Measurements from ENCODE around the gene GPC6. TPM values are rescaled to one million over a fixed set of nuclear protein-coding genes. Genes with fewer than 3 reads are reported as not detected.

GPC6 gene
- total RNA-seq, 1 donor from 2014 or later = 8.4 TPM

- no peak overlapping the region for H3K27ac ChIP-seq
- TF ChIP-seq CTCF (IDR thresholded peaks at IDR 0.05) = no peak
- ATAC-seq = peak; percentile 39
These were observed 1096.5 kb downstream of the GPC6 start for GRCh38 chr13:94322925-94323763.

GRCh38 chr13:94323764-94324758, 1097.5 kb downstream of the GPC6 start:
- no peak for TF ChIP-seq CTCF (IDR thresholded peaks at IDR 0.05)
- H3K4me1 ChIP-seq = no peaks in the 10 kb centered on the region
- H3K27me3 ChIP-seq = no peaks in the 10 kb centered on the region
- intact Hi-C loops (cut with DNase I) = no loop called here
- H3K27ac ChIP-seq = peak overlapping the region; percentile 55
- DNase-seq (no peak), ATAC-seq (peak; percentile 33)
- H3K4me3 ChIP-seq = no peak overlapping the region
- no peaks in the 10 kb centered on the region for H3K36me3 ChIP-seq
- H3K9me3 ChIP-seq = no peaks in the 10 kb centered on the region

More at GRCh38 chr13:94322925-94323763, 1096.5 kb downstream of the GPC6 start:
- Histone ChIP-seq H3K4me1 (no peaks in the 10 kb centered on the region), H3K9me3 (no peaks in the 10 kb centered on the region), H3K27me3 (no peaks in the 10 kb centered on the region), H3K4me3 (no peak overlapping the region), H3K36me3 (no peaks in the 10 kb centered on the region)
- intact Hi-C loops (cut with DNase I) = no loop called here
- DNase-seq = no peak

GRCh38 chr13:94324767-94325540, 1098.3 kb downstream of the GPC6 start:
- ATAC-seq = no peak
- no peak for TF ChIP-seq CTCF (IDR thresholded peaks at IDR 0.05)
- H3K4me3 ChIP-seq = no peak overlapping the region
- no peak overlapping the region for H3K27ac ChIP-seq
- intact Hi-C loops (cut with DNase I) = no loop called here
- H3K36me3 ChIP-seq = no peaks in the 10 kb centered on the region
- no peak for DNase-seq
- no peaks in the 10 kb centered on the region for H3K9me3 ChIP-seq
- peaks cover 7% of the 10 kb centered on the region for H3K4me1 ChIP-seq
- H3K27me3 ChIP-seq = no peaks in the 10 kb centered on the region

GRCh38 chr13:94325650-94326049, 1099.0 kb downstream of the GPC6 start:
- H3K4me3 ChIP-seq = no peak overlapping the region
- DNase-seq (no peak), ATAC-seq (no peak)
- no peaks in the 10 kb centered on the region for H3K36me3 ChIP-seq
- H3K9me3 ChIP-seq = no peaks in the 10 kb centered on the region
- no peaks in the 10 kb centered on the region for H3K27me3 ChIP-seq
- H3K4me1 ChIP-seq = peaks cover 14% of the 10 kb centered on the region
- intact Hi-C loops (cut with DNase I) = no loop called here
- TF ChIP-seq CTCF (IDR thresholded peaks at IDR 0.05) = no peak
- no peak overlapping the region for H3K27ac ChIP-seq

GRCh38 chr13:94327318-94327717, 1100.7 kb downstream of the GPC6 start:
- DNase-seq (no peak), ATAC-seq (no peak)
- intact Hi-C loops (cut with DNase I) = no loop called here
- Histone ChIP-seq H3K9me3 (no peaks in the 10 kb centered on the region), H3K4me1 (peaks cover 14% of the 10 kb centered on the region), H3K27me3 (no peaks in the 10 kb centered on the region), H3K27ac (no peak overlapping the region), H3K36me3 (no peaks in the 10 kb centered on the region), H3K4me3 (no peak overlapping the region)
- no peak for TF ChIP-seq CTCF (IDR thresholded peaks at IDR 0.05)

Data from upper lobe of right lung (tissue), 1 donor.